Keratinocyte (primary cell): Measurements from ENCODE around the gene CFAP69. TPM values are rescaled to one million over a fixed set of nuclear protein-coding genes. Genes with fewer than 3 reads are reported as not detected.

ENCODE experiments used
- DNase-seq: peaks from one replicate; pipeline ENCODE4 v3.0.0-alpha.2; 2011; ENCODE audit warnings: low read depth, missing footprints, low spot score
- FAIRE-seq: peaks from 2 replicates; lab custom pipeline; 2011; peaks lifted over from hg19 to GRCh38; lab: Jason Lieb, UNC
- H2AFZ ChIP-seq: 2 replicates; pipeline ENCODE4 v1.6.0; 2012; ENCODE audit warnings: low read length, control low read depth, inconsistent platforms; ENCODE audit not compliant: control insufficient read depth
- H3K27ac ChIP-seq: 2 replicates; pipeline ENCODE4 v1.5.1; 2011; ENCODE audit warnings: low read length; ENCODE audit not compliant: control insufficient read depth, insufficient read depth
- H3K27me3 ChIP-seq: 3 replicates; pipeline ENCODE4 v1.6.0; 2011; ENCODE audit warnings: low read length; ENCODE audit not compliant: control insufficient read depth, insufficient read depth; ENCODE audit errors: extremely low read depth
- H3K36me3 ChIP-seq, 2 experiments: 2 replicates in 1 of 2; 3 replicates in 1 of 2; pipeline ENCODE4 v1.5.1; 2011; ENCODE audit warnings: low read length in 2 of 2, mild to moderate bottlenecking in 1 of 2; ENCODE audit not compliant: control insufficient read depth in 2 of 2, insufficient read depth in 2 of 2; ENCODE audit errors: extremely low read depth in 1 of 2
- H3K4me1 ChIP-seq: 3 replicates; pipeline ENCODE4 v1.5.1; 2011; ENCODE audit warnings: low read length; ENCODE audit not compliant: control insufficient read depth, insufficient read depth; ENCODE audit errors: extremely low read depth
- H3K4me2 ChIP-seq: 3 replicates; pipeline ENCODE4 v1.6.0; 2011; ENCODE audit warnings: low read depth, low read length; ENCODE audit not compliant: control insufficient read depth, insufficient read depth; ENCODE audit errors: extremely low read depth
- H3K4me3 ChIP-seq, 3 experiments: fragments of 200-600 bp in 1 of 3; sonication (generic) in 1 of 3; 2 replicates in 2 of 3; 3 replicates in 1 of 3; pipeline ENCODE4 v1.5.1; 2011 to 2016; ENCODE audit warnings: low read length in 3 of 3, mild to moderate bottlenecking in 3 of 3, control low read depth in 2 of 3, inconsistent platforms in 1 of 3, low read depth in 1 of 3, mixed read lengths in 1 of 3, mixed run types in 1 of 3, moderate library complexity in 1 of 3; ENCODE audit not compliant: control insufficient read depth in 2 of 3, insufficient read depth in 2 of 3; ENCODE audit errors: extremely low read depth in 1 of 3
- H3K79me2 ChIP-seq: 2 replicates; pipeline ENCODE4 v1.6.0; 2012; ENCODE audit warnings: low read length; ENCODE audit not compliant: control insufficient read depth, insufficient read depth
- H3K9ac ChIP-seq: 3 replicates; pipeline ENCODE4 v1.6.0; 2011; ENCODE audit warnings: low read length; ENCODE audit not compliant: control insufficient read depth, insufficient read depth; ENCODE audit errors: extremely low read depth
- H3K9me1 ChIP-seq: 3 replicates; pipeline ENCODE4 v1.6.0; 2011; ENCODE audit warnings: low read length; ENCODE audit not compliant: control insufficient read depth, insufficient read depth; ENCODE audit errors: extremely low read depth
- H3K9me3 ChIP-seq: 2 replicates; pipeline ENCODE4 v1.5.1; 2012; ENCODE audit warnings: low read depth, low read length; ENCODE audit not compliant: control insufficient read depth
- H4K20me1 ChIP-seq: 3 replicates; pipeline ENCODE4 v1.6.0; 2011; ENCODE audit warnings: low read length; ENCODE audit not compliant: control insufficient read depth, insufficient read depth; ENCODE audit errors: extremely low read depth
- EZH2 ChIP-seq: IDR thresholded peaks from one replicate; pipeline ENCODE4 v1.6.1; 2012; ENCODE audit warnings: inconsistent platforms, mild to moderate bottlenecking, low read length, moderate library complexity
- dilution Hi-C: fragments of 300-500 bp; cut with MboI; formaldehyde crosslinking; loops from one replicate; pipeline ENCODE4 v1.7.0; 2020; ENCODE audit warnings: low sequenced_read_pairs; ENCODE audit not compliant: extremely low pct_ligation_motif_present
- polyA plus RNA-seq, 5 experiments: library from polyadenylated mRNA; depleted of rRNA in 3 of 5; stranded (reverse) in 3 of 5; stranded (forward) in 1 of 5; unstranded in 1 of 5; fragments of >200 nt; gene quantifications; 1 replicate in 1 of 5; 2 replicates in 3 of 5; 3 replicates in 1 of 5; pipeline versions ENCODE4 v1.2.1 to v1.2.3, GENCODE V29; 2011 to 2012; ENCODE audit warnings: missing spikeins in 2 of 5, low read depth in 1 of 5, low replicate concordance in 1 of 5
- TF ChIP-seq, protein P1 (sequence below), 3 experiments: IDR thresholded peaks in 1 of 3; conservative IDR thresholded peaks in 1 of 3; optimal IDR thresholded peaks in 1 of 3; 2 replicates in 2 of 3; 3 replicates in 1 of 3; pipeline versions ENCODE3 to v1.5.1; 2011; ENCODE audit warnings: low read length in 3 of 3, mild to moderate bottlenecking in 3 of 3, moderate library complexity in 2 of 3, control low read depth in 1 of 3, inconsistent platforms in 1 of 3; ENCODE audit not compliant: insufficient read depth in 2 of 3; ENCODE audit errors: extremely low read depth in 1 of 3

CFAP69 gene
- polyA plus RNA-seq, 1 donor (not counting 4 experiments of a cell fraction or from before 2014, with no cell fraction given): 1.6 TPM

DNA sequence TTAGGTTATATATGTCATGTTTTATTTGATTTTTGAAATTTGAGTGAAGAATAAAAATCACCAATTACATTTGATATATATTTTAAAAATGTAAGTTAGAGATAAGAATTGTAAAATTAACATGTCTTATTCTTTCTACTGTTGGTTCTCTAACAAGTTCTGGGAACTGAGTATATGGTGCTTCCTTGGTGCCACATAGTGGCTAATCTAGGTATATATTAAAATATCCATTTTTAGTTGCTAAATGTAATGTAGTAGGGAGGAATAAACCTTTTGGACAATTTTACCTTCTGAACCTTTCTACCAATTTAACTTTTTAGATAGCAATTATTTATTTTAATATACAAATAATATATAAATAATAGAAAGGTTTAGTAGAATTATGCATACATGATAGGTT, 17.5 kb downstream of the CFAP69 start:
- H3K4me3 ChIP-seq: no peak overlapping the region
- no peaks in the 10 kb centered on the region for H3K79me2 ChIP-seq
- no peaks in the 10 kb centered on the region for H3K9me1 ChIP-seq
- no peaks in the 10 kb centered on the region for H3K9me3 ChIP-seq
- FAIRE-seq (no peak), DNase-seq (no peak)
- H3K4me2 ChIP-seq: no peak overlapping the region
- H4K20me1 ChIP-seq: no peaks in the 10 kb centered on the region
- no peak overlapping the region for H3K27ac ChIP-seq
- H3K9ac ChIP-seq: no peak overlapping the region
- no peak for TF ChIP-seq EZH2
- TF ChIP-seq, protein P1, sequence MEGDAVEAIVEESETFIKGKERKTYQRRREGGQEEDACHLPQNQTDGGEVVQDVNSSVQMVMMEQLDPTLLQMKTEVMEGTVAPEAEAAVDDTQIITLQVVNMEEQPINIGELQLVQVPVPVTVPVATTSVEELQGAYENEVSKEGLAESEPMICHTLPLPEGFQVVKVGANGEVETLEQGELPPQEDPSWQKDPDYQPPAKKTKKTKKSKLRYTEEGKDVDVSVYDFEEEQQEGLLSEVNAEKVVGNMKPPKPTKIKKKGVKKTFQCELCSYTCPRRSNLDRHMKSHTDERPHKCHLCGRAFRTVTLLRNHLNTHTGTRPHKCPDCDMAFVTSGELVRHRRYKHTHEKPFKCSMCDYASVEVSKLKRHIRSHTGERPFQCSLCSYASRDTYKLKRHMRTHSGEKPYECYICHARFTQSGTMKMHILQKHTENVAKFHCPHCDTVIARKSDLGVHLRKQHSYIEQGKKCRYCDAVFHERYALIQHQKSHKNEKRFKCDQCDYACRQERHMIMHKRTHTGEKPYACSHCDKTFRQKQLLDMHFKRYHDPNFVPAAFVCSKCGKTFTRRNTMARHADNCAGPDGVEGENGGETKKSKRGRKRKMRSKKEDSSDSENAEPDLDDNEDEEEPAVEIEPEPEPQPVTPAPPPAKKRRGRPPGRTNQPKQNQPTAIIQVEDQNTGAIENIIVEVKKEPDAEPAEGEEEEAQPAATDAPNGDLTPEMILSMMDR (optimal IDR thresholded peaks at IDR 0.05 in 1 of 3, IDR thresholded peaks at IDR 0.05 in 1 of 3, conservative IDR thresholded peaks at IDR 0.05 in 1 of 3; ENCODE audit: extremely low read depth in 1 of 3, insufficient read depth in 2 of 3, low read length in 3 of 3): peak in 1 of 3 experiments; percentile 31
- dilution Hi-C loops: no loop called here
- H2AFZ ChIP-seq: no peak overlapping the region
- H3K27me3 ChIP-seq: no peaks in the 10 kb centered on the region
- no peaks in the 10 kb centered on the region for H3K36me3 ChIP-seq
- H3K4me1 ChIP-seq: no peaks in the 10 kb centered on the region

DNA sequence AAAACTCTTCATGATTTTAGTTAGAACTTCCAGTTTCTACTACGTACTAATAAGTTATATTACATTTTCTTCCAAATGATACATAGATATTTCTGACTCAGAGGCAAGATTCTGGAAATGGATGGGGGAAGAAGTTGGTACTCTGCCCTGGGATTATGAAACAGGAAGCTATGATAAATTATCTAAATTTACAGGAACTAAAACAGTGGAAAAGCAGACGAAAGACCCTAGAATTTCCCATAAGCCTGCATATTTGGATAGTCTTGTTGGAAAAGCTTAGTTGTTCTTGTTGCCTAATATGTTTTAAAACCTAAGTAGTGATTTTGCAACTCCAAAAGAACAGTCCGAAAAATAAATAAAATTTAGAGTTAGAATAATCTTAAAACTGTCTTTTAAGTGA, 21.8 kb downstream of the CFAP69 start:
- dilution Hi-C loops: no loop called here
- H3K9me1 ChIP-seq: no peaks in the 10 kb centered on the region
- no peak for FAIRE-seq

More for the DNA sequence above, 21.8 kb downstream of the CFAP69 start:
- H3K79me2 ChIP-seq: no peaks in the 10 kb centered on the region
- H3K27me3 ChIP-seq: no peaks in the 10 kb centered on the region
- no peak for DNase-seq
- no peak overlapping the region for H3K9ac ChIP-seq
- H3K36me3 ChIP-seq: no peaks in the 10 kb centered on the region
- H3K9me3 ChIP-seq: no peaks in the 10 kb centered on the region
- no peak overlapping the region for H3K4me2 ChIP-seq
- H3K27ac ChIP-seq: no peak overlapping the region
- H3K4me1 ChIP-seq: no peaks in the 10 kb centered on the region
- no peak for TF ChIP-seq EZH2
- TF ChIP-seq, protein P1 (optimal IDR thresholded peaks at IDR 0.05 in 1 of 3, IDR thresholded peaks at IDR 0.05 in 1 of 3, conservative IDR thresholded peaks at IDR 0.05 in 1 of 3; ENCODE audit: extremely low read depth in 1 of 3, insufficient read depth in 2 of 3, low read length in 3 of 3): no peak
- no peaks in the 10 kb centered on the region for H4K20me1 ChIP-seq
- no peak overlapping the region for H2AFZ ChIP-seq
- no peak overlapping the region for H3K4me3 ChIP-seq
